Measurements from ENCODE around the gene SLC6A9. TPM values are rescaled to one million over a fixed set of nuclear protein-coding genes. Genes with fewer than 3 reads are reported as not detected.

The SLC6A9 gene
- total RNA-seq: 10 to 100 TPM in 1 of 6 donors, 1 to 10 TPM in 5; 1.9 to 23.4 (median 4.2) TPM
- 1 to 10 TPM; 3.9 to 5.0 TPM for polyA plus RNA-seq

- ATAC-seq: peak; percentile 27 to 57 (median 37)
- Histone ChIP-seq H3K9me3 (no peaks in the 10 kb centered on the region), H3K36me3 (no peaks in the 10 kb centered on the region), H3K27ac (peak within 1 kb of the TSS; percentile 45 to 89 (median 70)), H3K27me3 (no peaks in the 10 kb centered on the region), H3K4me1 (peaks cover 0 to 15% (median 0%) of the 10 kb centered on the region in 3 donors), H3K4me3 (peak within 1 kb of the TSS; percentile 67 to 94 (median 73))
- TF ChIP-seq, protein P1, sequence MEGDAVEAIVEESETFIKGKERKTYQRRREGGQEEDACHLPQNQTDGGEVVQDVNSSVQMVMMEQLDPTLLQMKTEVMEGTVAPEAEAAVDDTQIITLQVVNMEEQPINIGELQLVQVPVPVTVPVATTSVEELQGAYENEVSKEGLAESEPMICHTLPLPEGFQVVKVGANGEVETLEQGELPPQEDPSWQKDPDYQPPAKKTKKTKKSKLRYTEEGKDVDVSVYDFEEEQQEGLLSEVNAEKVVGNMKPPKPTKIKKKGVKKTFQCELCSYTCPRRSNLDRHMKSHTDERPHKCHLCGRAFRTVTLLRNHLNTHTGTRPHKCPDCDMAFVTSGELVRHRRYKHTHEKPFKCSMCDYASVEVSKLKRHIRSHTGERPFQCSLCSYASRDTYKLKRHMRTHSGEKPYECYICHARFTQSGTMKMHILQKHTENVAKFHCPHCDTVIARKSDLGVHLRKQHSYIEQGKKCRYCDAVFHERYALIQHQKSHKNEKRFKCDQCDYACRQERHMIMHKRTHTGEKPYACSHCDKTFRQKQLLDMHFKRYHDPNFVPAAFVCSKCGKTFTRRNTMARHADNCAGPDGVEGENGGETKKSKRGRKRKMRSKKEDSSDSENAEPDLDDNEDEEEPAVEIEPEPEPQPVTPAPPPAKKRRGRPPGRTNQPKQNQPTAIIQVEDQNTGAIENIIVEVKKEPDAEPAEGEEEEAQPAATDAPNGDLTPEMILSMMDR (IDR thresholded peaks at IDR 0.05): no peak
- no peak for FAIRE-seq
- WGBS, 2 donors: 10% methylated on average over 33 to 40 of the region's 40 CpGs
- DNase-seq: peak in 5 of 6 donors; percentile 64 to 82 (median 75)
- intact Hi-C loops (cut with DNase I): loop anchor here in 1 of 3 donors (10.0 kb wide), 1 partner anchor 267 kb away; no protein-coding TSS in a partner anchor
Observed at GRCh38 chr1:44031252-44032169, at the start of gene SLC6A9. TSS of gene SLC6A9 (minus strand) at chr1:44031462. CDS start at chr1:44024277, 7,185 bp downstream.

DNA sequence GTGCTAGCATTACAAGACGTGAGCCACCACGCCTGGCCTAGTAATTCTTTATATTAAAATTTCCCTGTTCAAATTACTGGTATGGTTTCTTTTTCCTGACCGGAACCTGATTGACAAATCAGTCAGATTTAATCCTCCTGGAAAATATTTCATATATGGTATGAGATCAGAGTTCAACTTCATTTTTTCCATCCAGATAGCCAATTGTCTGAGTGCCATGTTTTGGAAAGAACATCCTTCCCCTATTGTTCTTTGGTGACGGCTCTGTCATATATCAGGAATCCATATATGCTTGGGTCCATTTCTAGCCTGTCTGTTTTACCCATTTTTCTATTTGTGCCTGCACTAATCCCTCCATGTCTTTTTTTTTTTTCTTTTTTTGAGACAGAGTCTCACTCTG, 48.3 kb upstream of the SLC6A9 start:
- ATAC-seq (no peak), FAIRE-seq (no peak), DNase-seq (no peak)
- intact Hi-C loops (cut with DNase I): no loop called here
- TF ChIP-seq, protein P1 (IDR thresholded peaks at IDR 0.05): no peak
- Histone ChIP-seq H3K4me3 (no peak overlapping the region), H3K36me3 (no peaks in the 10 kb centered on the region), H3K4me1 (no peaks in the 10 kb centered on the region), H3K27me3 (no peaks in the 10 kb centered on the region), H3K27ac (no peak overlapping the region), H3K9me3 (no peaks in the 10 kb centered on the region)
- WGBS, 2 donors: 79 to 89% methylated on average over 4 of the region's 4 CpGs

DNA sequence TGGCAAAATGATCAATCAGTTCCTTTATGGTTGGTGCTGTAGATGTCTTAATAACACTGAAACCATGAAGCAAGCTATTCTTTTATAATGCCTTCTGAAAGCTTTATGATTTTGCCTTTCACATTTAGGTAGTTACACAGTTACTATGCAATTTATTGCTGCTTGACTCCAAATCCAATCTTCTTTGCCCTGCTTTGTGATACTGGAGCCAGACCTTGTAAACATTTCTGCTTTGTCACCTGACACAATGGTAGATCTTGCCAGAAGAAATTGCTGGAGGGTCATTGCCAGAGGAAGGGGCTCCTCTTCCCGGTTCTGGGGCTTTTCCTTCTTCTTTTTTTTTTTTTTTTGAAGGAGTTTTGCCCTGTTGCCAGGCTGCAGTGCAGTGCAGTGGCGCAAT, 46.8 kb upstream of the SLC6A9 start:
- no peak for DNase-seq
- H3K27ac ChIP-seq: no peak overlapping the region
- ATAC-seq: no peak

DNA sequence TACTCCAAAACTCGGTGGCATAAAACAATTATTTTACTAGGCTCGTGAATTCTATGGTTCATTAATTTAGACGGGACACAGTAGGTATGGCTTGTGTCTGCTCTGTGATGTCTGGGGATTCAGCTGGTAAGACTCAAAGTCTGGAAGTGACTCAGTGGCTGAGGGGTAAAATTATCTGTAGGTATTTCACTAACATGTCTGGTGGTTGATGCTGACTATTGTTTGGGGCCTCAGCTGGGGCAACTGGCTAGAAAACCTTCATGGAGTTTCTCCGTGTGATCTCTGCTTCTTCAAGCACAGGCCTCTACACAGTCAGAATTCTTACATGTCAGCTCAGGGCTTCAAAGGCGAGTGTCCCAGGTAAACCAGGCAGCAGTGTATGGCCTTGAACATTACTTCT, 46.2 kb upstream of the SLC6A9 start:
- no peak overlapping the region for H3K27ac ChIP-seq
- intact Hi-C loops (cut with DNase I): no loop called here
- H3K9me3 ChIP-seq: no peaks in the 10 kb centered on the region
- H3K4me1 ChIP-seq: no peaks in the 10 kb centered on the region
- TF ChIP-seq, protein P1 (IDR thresholded peaks at IDR 0.05): no peak
- FAIRE-seq (no peak), DNase-seq (no peak), ATAC-seq (no peak)
- H3K36me3 ChIP-seq: no peaks in the 10 kb centered on the region
- no peaks in the 10 kb centered on the region for H3K27me3 ChIP-seq
- WGBS, 2 donors: 80 to 89% methylated on average over 5 of the region's 5 CpGs
- H3K4me3 ChIP-seq: no peak overlapping the region

More for the DNA sequence above, 46.8 kb upstream of the SLC6A9 start:
- Histone ChIP-seq H3K9me3 (no peaks in the 10 kb centered on the region), H3K4me1 (no peaks in the 10 kb centered on the region), H3K4me3 (no peak overlapping the region), H3K36me3 (no peaks in the 10 kb centered on the region), H3K27me3 (no peaks in the 10 kb centered on the region)
- FAIRE-seq: no peak
- intact Hi-C loops (cut with DNase I): no loop called here
- 47 to 51% methylated on average over 2 of the region's 2 CpGs for WGBS, 2 donors
- TF ChIP-seq, protein P1 (IDR thresholded peaks at IDR 0.05): no peak

GRCh38 chr1:44076066-44076465, 44.8 kb upstream of the SLC6A9 start:
- Histone ChIP-seq H3K36me3 (no peaks in the 10 kb centered on the region), H3K4me1 (no peaks in the 10 kb centered on the region), H3K27me3 (no peaks in the 10 kb centered on the region), H3K9me3 (no peaks in the 10 kb centered on the region), H3K27ac (no peak overlapping the region), H3K4me3 (no peak overlapping the region)
- TF ChIP-seq, protein P1 (IDR thresholded peaks at IDR 0.05): no peak
- FAIRE-seq (no peak), DNase-seq (no peak), ATAC-seq (peak in 1 of 4 donors; percentile 26)
- 75 to 84% methylated on average over 1 of the region's 1 CpG for WGBS, 2 donors
- intact Hi-C loops (cut with DNase I): no loop called here
